ENCODE results near the gene SZRD1.
A peak's percentile ranks its signal among the peaks of the same experiment; 100 is the strongest.

The SZRD1 gene

GRCh38 chr1:16367258-16367967 is 371 bp downstream of the SZRD1 start:
- peak; percentile 49 to 81 (median 52) for DNase-seq (ENCODE audit: low read depth in 3 of 3, low spot score in 1 of 3)

GRCh38 chr1:16367968-16368890 is 1.2 kb downstream of the SZRD1 start:
- DNase-seq (ENCODE audit: low read depth in 3 of 3, low spot score in 1 of 3): no peak

GRCh38 chr1:16369821-16370220 is 2.8 kb downstream of the SZRD1 start:
- DNase-seq (ENCODE audit: low read depth in 3 of 3, low spot score in 1 of 3): no peak

GRCh38 chr1:16371725-16372124 is 4.7 kb downstream of the SZRD1 start:
- no peak for DNase-seq (ENCODE audit: low read depth in 3 of 3, low spot score in 1 of 3)

- no peak for DNase-seq (ENCODE audit: low read depth in 3 of 3, low spot score in 1 of 3)
These were observed 5.7 kb downstream of the SZRD1 start for GRCh38 chr1:16372535-16373285.

GRCh38 chr1:16374266-16374665 is 7.2 kb downstream of the SZRD1 start:
- DNase-seq (ENCODE audit: low read depth in 3 of 3, low spot score in 1 of 3): no peak

GRCh38 chr1:16375521-16376340 is 8.7 kb downstream of the SZRD1 start:
- DNase-seq (ENCODE audit: low read depth in 3 of 3, low spot score in 1 of 3): no peak

- DNase-seq (ENCODE audit: low read depth in 3 of 3, low spot score in 1 of 3): no peak
These were observed 9.9 kb downstream of the SZRD1 start for GRCh38 chr1:16376971-16377370.

- DNase-seq (ENCODE audit: low read depth in 3 of 3, low spot score in 1 of 3): no peak
These were observed 11.4 kb downstream of the SZRD1 start for GRCh38 chr1:16378443-16378842.

- no peak for DNase-seq (ENCODE audit: low read depth in 3 of 3, low spot score in 1 of 3)
These were observed 13.8 kb downstream of the SZRD1 start for GRCh38 chr1:16380868-16381267.

GRCh38 chr1:16383888-16384287 is 16.8 kb downstream of the SZRD1 start:
- no peak for DNase-seq (ENCODE audit: low read depth in 3 of 3, low spot score in 1 of 3)

- no peak for DNase-seq (ENCODE audit: low read depth in 3 of 3, low spot score in 1 of 3)
These were observed 18.8 kb downstream of the SZRD1 start for GRCh38 chr1:16385659-16386453.

GRCh38 chr1:16386454-16387113 is 19.5 kb downstream of the SZRD1 start:
- no peak for DNase-seq (ENCODE audit: low read depth in 3 of 3, low spot score in 1 of 3)

GRCh38 chr1:16387201-16388188 is 20.5 kb downstream of the SZRD1 start:
- no peak for DNase-seq (ENCODE audit: low read depth in 3 of 3, low spot score in 1 of 3)

- DNase-seq (ENCODE audit: low read depth in 3 of 3, low spot score in 1 of 3): no peak
These were observed 24.4 kb downstream of the SZRD1 start for GRCh38 chr1:16391411-16391810.

GRCh38 chr1:16392740-16393569 is 25.9 kb downstream of the SZRD1 start:
- no peak for DNase-seq (ENCODE audit: low read depth in 3 of 3, low spot score in 1 of 3)

All from stimulated activated CD4-positive, alpha-beta T cell treated with anti-CD3 and anti-CD28 coated beads, TNF-alpha, amount 100 ng/mL, for 1 hour (primary cell).